ENCODE measurements around the gene ARHGAP44. TPM values are rescaled to one million over a fixed set of nuclear protein-coding genes. Genes with fewer than 3 reads are reported as not detected.

Gene ARHGAP44
- total and polyA plus RNA-seq, 2 of the 13 experiments (the other 11 are each of a cell fraction or from before 2014, with no cell fraction given): 0.79 to 3.1 TPM

DNA sequence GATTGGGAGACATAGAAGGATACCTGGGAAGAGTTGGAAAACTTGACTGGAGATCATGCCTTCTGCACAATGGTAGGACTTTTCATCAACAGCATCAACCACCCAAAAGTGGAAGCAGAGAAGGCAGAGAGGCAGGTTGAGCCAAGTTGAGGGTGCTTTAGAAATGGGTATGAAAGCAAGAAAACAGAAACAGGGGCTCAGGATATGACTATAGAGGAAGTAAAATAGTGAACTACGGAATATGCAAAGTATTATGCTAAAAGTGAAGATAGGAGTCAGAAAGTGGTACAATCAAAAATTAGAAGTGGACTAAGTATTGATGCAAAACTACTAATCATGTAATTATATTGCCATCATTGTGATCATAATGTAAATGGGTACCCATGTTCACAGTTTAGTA, 16.1 kb upstream of the ARHGAP44 start:
- POLR2A ChIA-PET: no interaction called here
- intact Hi-C loops (cut with micrococcal nuclease; ENCODE audit: unreplicated experiment) (no loop called here), in situ Hi-C loops (cut with HindIII; ENCODE audit: extremely low pct_ligation_motif_present, low pct_unique_long_range_greater_than_20kb) (no loop called here)
- no peaks in the 10 kb centered on the region for H3K27me3 ChIP-seq (ENCODE audit: control insufficient read depth in 1 of 2, insufficient read depth in 2 of 2, low read length in 2 of 2)
- no TSS peak for BruUV-seq (replicated peaks)
- H3K4me3 ChIP-seq (replicated peaks in 1 of 3; ENCODE audit: insufficient read depth in 1 of 3, low read depth in 2 of 3, low read length in 3 of 3): no peak overlapping the region
- TF ChIP-seq RAD51 (IDR thresholded peaks at IDR 0.05; ENCODE audit: borderline replicate concordance) (no peak), NFATC3 (CRISPR knock-in tag; IDR thresholded peaks at IDR 0.05) (no peak), MYC (CRISPR knock-in tag; IDR thresholded peaks at IDR 0.05; ENCODE audit: borderline replicate concordance) (no peak), ZNF350 (CRISPR knock-in tag; IDR thresholded peaks at IDR 0.05; ENCODE audit: borderline replicate concordance, low read depth) (no peak), ZNF260 (CRISPR knock-in tag; IDR thresholded peaks at IDR 0.05; ENCODE audit: borderline replicate concordance, low read depth) (no peak), MATR3 (CRISPR knock-in tag; IDR thresholded peaks at IDR 0.05) (no peak), KLF15 (CRISPR knock-in tag; IDR thresholded peaks at IDR 0.05; ENCODE audit: borderline replicate concordance) (no peak), ZFP41 (CRISPR knock-in tag; IDR thresholded peaks at IDR 0.05; ENCODE audit: borderline replicate concordance) (no peak), ZNF788 (CRISPR knock-in tag; IDR thresholded peaks at IDR 0.05; ENCODE audit: borderline replicate concordance) (no peak), FOXK1 (CRISPR knock-in tag; IDR thresholded peaks at IDR 0.05; ENCODE audit: borderline replicate concordance, low read depth) (no peak), NFE2 (CRISPR knock-in tag; IDR thresholded peaks at IDR 0.05) (no peak), NFRKB (IDR thresholded peaks at IDR 0.05) (no peak), ZNF709 (CRISPR knock-in tag; IDR thresholded peaks at IDR 0.05) (no peak), TSC22D2 (CRISPR knock-in tag; IDR thresholded peaks at IDR 0.05; ENCODE audit: borderline replicate concordance) (no peak)
- TF ChIP-seq, protein P1, sequence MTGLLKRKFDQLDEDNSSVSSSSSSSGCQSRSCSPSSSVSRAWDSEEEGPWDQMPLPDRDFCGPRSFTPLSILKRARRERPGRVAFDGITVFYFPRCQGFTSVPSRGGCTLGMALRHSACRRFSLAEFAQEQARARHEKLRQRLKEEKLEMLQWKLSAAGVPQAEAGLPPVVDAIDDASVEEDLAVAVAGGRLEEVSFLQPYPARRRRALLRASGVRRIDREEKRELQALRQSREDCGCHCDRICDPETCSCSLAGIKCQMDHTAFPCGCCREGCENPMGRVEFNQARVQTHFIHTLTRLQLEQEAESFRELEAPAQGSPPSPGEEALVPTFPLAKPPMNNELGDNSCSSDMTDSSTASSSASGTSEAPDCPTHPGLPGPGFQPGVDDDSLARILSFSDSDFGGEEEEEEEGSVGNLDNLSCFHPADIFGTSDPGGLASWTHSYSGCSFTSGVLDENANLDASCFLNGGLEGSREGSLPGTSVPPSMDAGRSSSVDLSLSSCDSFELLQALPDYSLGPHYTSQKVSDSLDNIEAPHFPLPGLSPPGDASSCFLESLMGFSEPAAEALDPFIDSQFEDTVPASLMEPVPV (CRISPR knock-in tag; IDR thresholded peaks at IDR 0.05): no peak
- TF ChIP-seq, protein P2, sequence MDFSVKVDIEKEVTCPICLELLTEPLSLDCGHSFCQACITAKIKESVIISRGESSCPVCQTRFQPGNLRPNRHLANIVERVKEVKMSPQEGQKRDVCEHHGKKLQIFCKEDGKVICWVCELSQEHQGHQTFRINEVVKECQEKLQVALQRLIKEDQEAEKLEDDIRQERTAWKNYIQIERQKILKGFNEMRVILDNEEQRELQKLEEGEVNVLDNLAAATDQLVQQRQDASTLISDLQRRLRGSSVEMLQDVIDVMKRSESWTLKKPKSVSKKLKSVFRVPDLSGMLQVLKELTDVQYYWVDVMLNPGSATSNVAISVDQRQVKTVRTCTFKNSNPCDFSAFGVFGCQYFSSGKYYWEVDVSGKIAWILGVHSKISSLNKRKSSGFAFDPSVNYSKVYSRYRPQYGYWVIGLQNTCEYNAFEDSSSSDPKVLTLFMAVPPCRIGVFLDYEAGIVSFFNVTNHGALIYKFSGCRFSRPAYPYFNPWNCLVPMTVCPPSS (IDR thresholded peaks at IDR 0.05): no peak
- TF ChIP-seq, protein P3, sequence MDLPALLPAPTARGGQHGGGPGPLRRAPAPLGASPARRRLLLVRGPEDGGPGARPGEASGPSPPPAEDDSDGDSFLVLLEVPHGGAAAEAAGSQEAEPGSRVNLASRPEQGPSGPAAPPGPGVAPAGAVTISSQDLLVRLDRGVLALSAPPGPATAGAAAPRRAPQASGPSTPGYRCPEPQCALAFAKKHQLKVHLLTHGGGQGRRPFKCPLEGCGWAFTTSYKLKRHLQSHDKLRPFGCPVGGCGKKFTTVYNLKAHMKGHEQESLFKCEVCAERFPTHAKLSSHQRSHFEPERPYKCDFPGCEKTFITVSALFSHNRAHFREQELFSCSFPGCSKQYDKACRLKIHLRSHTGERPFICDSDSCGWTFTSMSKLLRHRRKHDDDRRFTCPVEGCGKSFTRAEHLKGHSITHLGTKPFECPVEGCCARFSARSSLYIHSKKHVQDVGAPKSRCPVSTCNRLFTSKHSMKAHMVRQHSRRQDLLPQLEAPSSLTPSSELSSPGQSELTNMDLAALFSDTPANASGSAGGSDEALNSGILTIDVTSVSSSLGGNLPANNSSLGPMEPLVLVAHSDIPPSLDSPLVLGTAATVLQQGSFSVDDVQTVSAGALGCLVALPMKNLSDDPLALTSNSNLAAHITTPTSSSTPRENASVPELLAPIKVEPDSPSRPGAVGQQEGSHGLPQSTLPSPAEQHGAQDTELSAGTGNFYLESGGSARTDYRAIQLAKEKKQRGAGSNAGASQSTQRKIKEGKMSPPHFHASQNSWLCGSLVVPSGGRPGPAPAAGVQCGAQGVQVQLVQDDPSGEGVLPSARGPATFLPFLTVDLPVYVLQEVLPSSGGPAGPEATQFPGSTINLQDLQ (CRISPR knock-in tag; IDR thresholded peaks at IDR 0.05): no peak
- CTCF ChIA-PET (ENCODE audit: low intra/inter-chr PET ratio, low total read pairs): no interaction called here
- H4K20me1 ChIP-seq (ENCODE audit: insufficient read depth, low read length): no peaks in the 10 kb centered on the region
- no peak overlapping the region for H3K27ac ChIP-seq (ENCODE audit: extremely low read length, insufficient read depth, low read length)
- no peak overlapping the region for H3K9ac ChIP-seq (ENCODE audit: insufficient read depth, low read depth, low read length)
- H2AFZ ChIP-seq (ENCODE audit: low read length): no peak overlapping the region
- FAIRE-seq (no peak), DNase-seq (ENCODE audit: low spot score) (no peak), ATAC-seq (no peak)
- H3K4me1 ChIP-seq (ENCODE audit: insufficient read depth, low read length): no peaks in the 10 kb centered on the region
- H3K4me2 ChIP-seq (ENCODE audit: low read depth, low read length): no peak overlapping the region
- 0% methylated on average over 1 of the region's 1 CpG for WGBS (ENCODE audit: low lambda C conversion rate)
- no peaks in the 10 kb centered on the region for H3K79me2 ChIP-seq (ENCODE audit: insufficient read depth, low read length)
- no peaks in the 10 kb centered on the region for H3K9me3 ChIP-seq (ENCODE audit: low read length)
- no peaks in the 10 kb centered on the region for H3K36me3 ChIP-seq (replicated peaks in 1 of 2; ENCODE audit: control insufficient read depth in 1 of 2, insufficient read depth in 2 of 2, low read length in 2 of 2)

Measured in HepG2 (cell line).